Hepatic stellate cell (primary cell): ENCODE results near the gene CIC.
A peak's percentile ranks its signal among the peaks of the same experiment; 100 is the strongest.
"Not testable (repeated sequence)": the region's sequence is repeated elsewhere in the genome, so short reads cannot be mapped to it uniquely, and the experiment has no call there.

ENCODE experiments used
- DNase-seq: peaks from one replicate; pipeline ENCODE4 v3.0.0; 2011; ENCODE audit warnings: low spot score

CIC gene

GRCh38 chr19:42313096-42313839 is 44.2 kb downstream of the CIC start, which contains the start of gene TMEM145:
Gene TMEM145, plus strand, starts transcription at chr19:42313309. Its CDS starts 68 bp downstream, at chr19:42313377.
- DNase-seq: peak; percentile 88

- no peak for DNase-seq
Measured at GRCh38 chr19:42313840-42314755, 45.0 kb downstream of the CIC start.

- no peak for DNase-seq
Measured at GRCh38 chr19:42315024-42315423, 46.0 kb downstream of the CIC start.

GRCh38 chr19:42316223-42317211 is 47.5 kb downstream of the CIC start:
- DNase-seq: peak; percentile 50

GRCh38 chr19:42317535-42317934 is 48.5 kb downstream of the CIC start:
- DNase-seq: no peak

- no peak for DNase-seq
Measured at GRCh38 chr19:42322305-42322704, 53.3 kb downstream of the CIC start.

- no peak for DNase-seq
Measured at GRCh38 chr19:42323473-42323851, 54.4 kb downstream of the CIC start.

GRCh38 chr19:42323852-42324654 is 55.0 kb downstream of the CIC start:
- DNase-seq: no peak

- no peak for DNase-seq
Measured at GRCh38 chr19:42324655-42325307, 55.7 kb downstream of the CIC start.

- peak; percentile 99 for DNase-seq
Measured at GRCh38 chr19:42325308-42325895, 56.4 kb downstream of the CIC start, which contains the start of gene MEGF8. Gene MEGF8, plus strand, starts transcription at chr19:42325635. Its CDS starts 609 bp downstream, at chr19:42326244.

GRCh38 chr19:42325896-42326771 is 57.1 kb downstream of the CIC start:
- DNase-seq: no peak

- DNase-seq: no peak
Measured at GRCh38 chr19:42326969-42327368, 57.9 kb downstream of the CIC start.

- no peak for DNase-seq
Measured at GRCh38 chr19:42327381-42327780, 58.3 kb downstream of the CIC start.

GRCh38 chr19:42328106-42328505 is 59.1 kb downstream of the CIC start:
- DNase-seq: no peak

- no peak for DNase-seq
Measured at GRCh38 chr19:42328854-42329253, 59.8 kb downstream of the CIC start.

GRCh38 chr19:42330241-42330711 is 61.2 kb downstream of the CIC start:
- DNase-seq: no peak

- DNase-seq: not testable (repeated sequence)
Measured at GRCh38 chr19:42331333-42331732, 62.3 kb downstream of the CIC start.

- DNase-seq: no peak
Measured at GRCh38 chr19:42332059-42332458, 63.0 kb downstream of the CIC start.

- no peak for DNase-seq
Measured at GRCh38 chr19:42333018-42333417, 64.0 kb downstream of the CIC start.
